Measurements from ENCODE around the gene NUAK1. TPM values are rescaled to one million over a fixed set of nuclear protein-coding genes. Genes with fewer than 3 reads are reported as not detected.

NUAK1 gene
- total RNA-seq, 4 donors from 2014 or later: 13.8 to 38.6 (median 22.8) TPM

DNA sequence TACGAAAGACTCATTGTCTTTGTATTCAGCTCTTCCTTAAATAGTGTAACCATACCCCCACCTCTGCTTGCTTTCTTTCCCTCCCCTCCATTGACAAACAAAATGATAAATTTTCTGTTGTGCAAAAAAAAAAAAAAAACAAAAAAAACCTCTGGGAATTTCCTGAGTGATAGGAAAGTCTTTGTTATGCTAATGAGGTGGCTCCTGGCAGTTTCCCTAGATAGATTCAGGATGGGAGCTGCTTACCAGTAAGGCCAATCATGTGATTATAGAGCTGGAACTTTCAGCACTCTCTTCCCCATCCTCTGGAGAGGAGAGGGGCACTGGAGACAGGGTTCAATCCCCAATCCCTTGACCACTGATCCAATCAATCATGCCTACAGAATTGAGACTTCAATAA is 120.5 kb downstream of the NUAK1 start:
- TF ChIP-seq, protein P1, sequence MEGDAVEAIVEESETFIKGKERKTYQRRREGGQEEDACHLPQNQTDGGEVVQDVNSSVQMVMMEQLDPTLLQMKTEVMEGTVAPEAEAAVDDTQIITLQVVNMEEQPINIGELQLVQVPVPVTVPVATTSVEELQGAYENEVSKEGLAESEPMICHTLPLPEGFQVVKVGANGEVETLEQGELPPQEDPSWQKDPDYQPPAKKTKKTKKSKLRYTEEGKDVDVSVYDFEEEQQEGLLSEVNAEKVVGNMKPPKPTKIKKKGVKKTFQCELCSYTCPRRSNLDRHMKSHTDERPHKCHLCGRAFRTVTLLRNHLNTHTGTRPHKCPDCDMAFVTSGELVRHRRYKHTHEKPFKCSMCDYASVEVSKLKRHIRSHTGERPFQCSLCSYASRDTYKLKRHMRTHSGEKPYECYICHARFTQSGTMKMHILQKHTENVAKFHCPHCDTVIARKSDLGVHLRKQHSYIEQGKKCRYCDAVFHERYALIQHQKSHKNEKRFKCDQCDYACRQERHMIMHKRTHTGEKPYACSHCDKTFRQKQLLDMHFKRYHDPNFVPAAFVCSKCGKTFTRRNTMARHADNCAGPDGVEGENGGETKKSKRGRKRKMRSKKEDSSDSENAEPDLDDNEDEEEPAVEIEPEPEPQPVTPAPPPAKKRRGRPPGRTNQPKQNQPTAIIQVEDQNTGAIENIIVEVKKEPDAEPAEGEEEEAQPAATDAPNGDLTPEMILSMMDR (IDR thresholded peaks at IDR 0.05; ENCODE audit: low read depth): no peak

DNA sequence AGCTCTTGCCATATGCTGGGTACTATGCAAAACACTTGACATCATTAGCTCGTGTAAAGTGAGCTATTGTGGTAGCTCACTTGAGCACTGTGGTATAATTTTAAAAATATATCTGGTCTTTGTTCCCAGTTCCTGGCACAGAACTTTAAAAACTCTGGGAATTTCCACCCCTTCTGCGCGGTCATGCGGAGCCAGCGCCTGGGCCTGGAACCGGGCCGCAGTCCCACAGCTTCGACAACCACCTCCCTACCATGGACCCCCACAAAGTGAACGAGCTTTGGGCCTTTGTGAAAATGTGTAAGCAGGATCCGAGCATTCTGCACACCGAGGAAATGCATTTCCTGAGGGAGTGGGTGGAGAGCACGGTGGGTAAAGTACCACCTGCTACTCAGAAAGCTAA is 123.1 kb downstream of the NUAK1 start:
- TF ChIP-seq, protein P1 (IDR thresholded peaks at IDR 0.05; ENCODE audit: low read depth): no peak

DNA sequence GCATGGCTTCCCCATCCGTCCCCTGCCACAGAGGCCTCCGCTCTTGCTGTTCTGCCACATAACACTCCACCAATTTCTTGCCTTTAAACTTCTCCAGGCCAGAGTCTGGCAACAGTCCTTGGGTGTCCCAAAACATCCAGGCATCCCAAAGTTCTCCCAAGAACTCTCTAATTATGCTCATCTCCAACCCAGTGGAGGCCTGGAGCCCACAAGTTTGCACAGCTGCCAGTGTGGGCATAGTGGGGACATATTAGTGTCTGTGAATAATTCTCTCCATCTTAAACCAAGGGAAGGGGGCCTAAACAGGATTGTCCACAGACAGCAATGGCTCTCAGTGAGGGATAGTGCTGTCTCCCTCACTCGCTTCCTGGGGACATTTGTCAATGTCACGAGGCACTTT is 124.8 kb downstream of the NUAK1 start:
- TF ChIP-seq, protein P1 (IDR thresholded peaks at IDR 0.05; ENCODE audit: low read depth): no peak

Other genes starting within 250 kb of the NUAK1 start
- gene CKAP4, start 109.1 kb upstream of the NUAK1 start, total RNA-seq: 10 to 100 TPM; 20.2 to 32.4 (median 24.7) TPM
- gene TCP11L2, start 163.8 kb upstream of the NUAK1 start, total RNA-seq: 10 to 100 TPM; 25.2 to 48.8 (median 38.8) TPM
- 10 to 100 TPM in 1 of 4 donors, 1 to 10 TPM in 3; 4.7 to 13.0 (median 5.6) TPM for gene POLR3B, start 218.8 kb upstream of the NUAK1 start, total RNA-seq

All from subcutaneous adipose tissue (tissue), 4 donors.